Measurements from ENCODE around the gene IGF2BP3. TPM values are rescaled to one million over a fixed set of nuclear protein-coding genes. Genes with fewer than 3 reads are reported as not detected.

IGF2BP3 gene
- total RNA-seq, 2 experiments from 2014 or later = 41.1 to 94.3 TPM

GRCh38 chr7:23343806-23344475 lies 126.3 kb downstream of the IGF2BP3 start:
- Histone ChIP-seq H3K36me3 (ENCODE audit: insufficient read depth, low read length) (peaks cover 70% of the 10 kb centered on the region), H3K4me2 (ENCODE audit: low read length) (no peak overlapping the region), H3K4me1 (ENCODE audit: insufficient read depth, low read length, poor library complexity, severe bottlenecking) (peaks cover 9% of the 10 kb centered on the region), H3K9me3 (ENCODE audit: low read length) (no peaks in the 10 kb centered on the region), H3K9me2 (ENCODE audit: insufficient read depth, low read length) (no peaks in the 10 kb centered on the region), H2AFZ (ENCODE audit: low read length) (no peak overlapping the region), H4K20me1 (ENCODE audit: insufficient read depth, low read length) (no peaks in the 10 kb centered on the region), H3K79me2 (ENCODE audit: insufficient read depth, low read depth, low read length) (no peaks in the 10 kb centered on the region), H3K27ac (ENCODE audit: low read depth, low read length, poor library complexity, severe bottlenecking) (no peak overlapping the region), H3K4me3 (ENCODE audit: low read depth, low read length, poor library complexity, severe bottlenecking) (no peak overlapping the region)
- CTCF ChIA-PET (ENCODE audit: unreplicated experiment) = interaction anchor here (0.5 kb wide), 1 partner anchor 324 kb away, joined by 3 read pairs; no protein-coding TSS in a partner anchor
- TF ChIP-seq CTCF (conservative IDR thresholded peaks at IDR 0.05; ENCODE audit: low read length) (no peak), EZH2phosphoT487 (IDR thresholded peaks at IDR 0.05; ENCODE audit: borderline replicate concordance, low read depth, low read length) (no peak)
- BruUV-seq (replicated peaks) = no TSS peak
- DNase-seq (ENCODE audit: low spot score) = no peak
- POLR2A ChIA-PET = interaction anchor here (0.5 to 2.3 kb wide), 5 partner anchors 13 to 180 kb away, joined by 3 to 7 read pairs (median 3); no protein-coding TSS in a partner anchor
- intact Hi-C loops (cut with micrococcal nuclease; ENCODE audit: unreplicated experiment) = no loop called here

- Histone ChIP-seq H3K36me3 (ENCODE audit: insufficient read depth, low read length) (peaks cover 72% of the 10 kb centered on the region), H3K9me2 (ENCODE audit: insufficient read depth, low read length) (no peaks in the 10 kb centered on the region), H3K4me1 (ENCODE audit: insufficient read depth, low read length, poor library complexity, severe bottlenecking) (peaks cover 9% of the 10 kb centered on the region), H4K20me1 (ENCODE audit: insufficient read depth, low read length) (no peaks in the 10 kb centered on the region), H3K79me2 (ENCODE audit: insufficient read depth, low read depth, low read length) (no peaks in the 10 kb centered on the region), H3K9me3 (ENCODE audit: low read length) (no peaks in the 10 kb centered on the region), H2AFZ (ENCODE audit: low read length) (no peak overlapping the region), H3K27ac (ENCODE audit: low read depth, low read length, poor library complexity, severe bottlenecking) (no peak overlapping the region), H3K4me2 (ENCODE audit: low read length) (no peak overlapping the region), H3K4me3 (ENCODE audit: low read depth, low read length, poor library complexity, severe bottlenecking) (no peak overlapping the region)
- TF ChIP-seq CTCF (conservative IDR thresholded peaks at IDR 0.05; ENCODE audit: low read length) (no peak), EZH2phosphoT487 (IDR thresholded peaks at IDR 0.05; ENCODE audit: borderline replicate concordance, low read depth, low read length) (no peak)
- DNase-seq (ENCODE audit: low spot score) = no peak
- intact Hi-C loops (cut with micrococcal nuclease; ENCODE audit: unreplicated experiment) = no loop called here
- POLR2A ChIA-PET = interaction anchor here (1.1 to 2.3 kb wide), 4 partner anchors 12 to 181 kb away, joined by 3 to 7 read pairs (median 4); no protein-coding TSS in a partner anchor
- CTCF ChIA-PET (ENCODE audit: unreplicated experiment) = interaction anchor here (0.5 kb wide), 1 partner anchor 325 kb away, joined by 3 read pairs; no protein-coding TSS in a partner anchor
- no TSS peak for BruUV-seq (replicated peaks)
Measured at GRCh38 chr7:23343102-23343501, 127.2 kb downstream of the IGF2BP3 start.
